ENCODE data around the gene RPL36A. TPM values are rescaled to one million over a fixed set of nuclear protein-coding genes. Genes with fewer than 3 reads are reported as not detected.

RPL36A gene
- total RNA-seq = 100 to 1,000 TPM in 1 of 2 donors, 10 to 100 TPM in 1; 62.9 to 148 TPM

- peak; percentile 89 for DNase-seq (ENCODE audit: low spot score)
- Mint-ChIP-seq H3K4me1 (ENCODE audit: low read depth in 2 of 2) (peaks cover 22 to 26% of the 10 kb centered on the region in 2 donors), H3K27ac (peak within 1 kb of the TSS; percentile 95 to 96), H3K9me3 (no peaks in the 10 kb centered on the region), H3K36me3 (peaks cover 30% of the 10 kb centered on the region), H3K27me3 (peaks cover 0 to 2% of the 10 kb centered on the region in 2 donors), H3K4me3 (peak within 1 kb of the TSS; percentile 95)
- ATAC-seq = peak; percentile 97 to 98
Measured at GRCh38 chrX:101390664-101391525, at the start of gene RPL36A. RPL36A (plus strand) TSS chrX:101391011; CDS start chrX:101391044, 33 bp downstream.

- Mint-ChIP-seq H3K4me3 (peak overlapping the region; percentile 85), H3K36me3 (no peaks in the 10 kb centered on the region), H3K4me1 (ENCODE audit: low read depth in 2 of 2) (peaks cover 4 to 6% of the 10 kb centered on the region in 2 donors), H3K9me3 (no peaks in the 10 kb centered on the region), H3K27me3 (no peaks in the 10 kb centered on the region), H3K27ac (peak overlapping the region; percentile 71 to 82)
- DNase-seq (ENCODE audit: low spot score) = no peak
- ATAC-seq = no peak
Measured at GRCh38 chrX:101347859-101348451, 42.9 kb upstream of the RPL36A start.

- DNase-seq (ENCODE audit: low spot score) = peak; percentile 82
- Mint-ChIP-seq H3K27me3 (no peaks in the 10 kb centered on the region), H3K4me3 (peak within 1 kb of the TSS; percentile 85), H3K36me3 (no peaks in the 10 kb centered on the region), H3K4me1 (ENCODE audit: low read depth in 2 of 2) (peaks cover 4 to 6% of the 10 kb centered on the region in 2 donors), H3K9me3 (no peaks in the 10 kb centered on the region), H3K27ac (peak within 1 kb of the TSS; percentile 71 to 82)
- ATAC-seq = peak; percentile 97 to 99
Measured at GRCh38 chrX:101348452-101349192, 42.2 kb upstream of the RPL36A start, which contains the start of gene TIMM8A. TIMM8A (minus strand) TSS chrX:101348742; CDS start chrX:101348664, 78 bp downstream.

- Mint-ChIP-seq H3K4me3 (peak overlapping the region; percentile 85), H3K27me3 (peaks cover 0 to 2% of the 10 kb centered on the region in 2 donors), H3K36me3 (no peaks in the 10 kb centered on the region), H3K4me1 (ENCODE audit: low read depth in 2 of 2) (peaks cover 4 to 6% of the 10 kb centered on the region in 2 donors), H3K27ac (peak overlapping the region; percentile 71 to 82), H3K9me3 (no peaks in the 10 kb centered on the region)
- no peak for DNase-seq (ENCODE audit: low spot score)
- ATAC-seq = no peak
Measured at GRCh38 chrX:101349193-101349562, 41.6 kb upstream of the RPL36A start.

GRCh38 chrX:101357166-101357795 is 33.5 kb upstream of the RPL36A start:
- Mint-ChIP-seq H3K27me3 (peaks cover 0 to 17% of the 10 kb centered on the region in 2 donors), H3K4me1 (ENCODE audit: low read depth in 2 of 2) (no peaks in the 10 kb centered on the region), H3K36me3 (no peaks in the 10 kb centered on the region), H3K27ac (no peak overlapping the region), H3K4me3 (no peak overlapping the region), H3K9me3 (no peaks in the 10 kb centered on the region)
- no peak for DNase-seq (ENCODE audit: low spot score)
- no peak for ATAC-seq

GRCh38 chrX:101359966-101360365 is 30.8 kb upstream of the RPL36A start:
- H3K36me3 Mint-ChIP-seq = no peaks in the 10 kb centered on the region
- peaks cover 0 to 15% of the 10 kb centered on the region in 2 donors for H3K27me3 Mint-ChIP-seq
- no peak overlapping the region for H3K4me3 Mint-ChIP-seq
- H3K9me3 Mint-ChIP-seq = no peaks in the 10 kb centered on the region
- ATAC-seq = no peak
- no peak for DNase-seq (ENCODE audit: low spot score)
- H3K4me1 Mint-ChIP-seq (ENCODE audit: low read depth in 2 of 2) = peaks cover 0 to 3% of the 10 kb centered on the region in 2 donors
- no peak overlapping the region for H3K27ac Mint-ChIP-seq

GRCh38 chrX:101360390-101360789 is 30.4 kb upstream of the RPL36A start:
- H3K4me3 Mint-ChIP-seq = no peak overlapping the region
- no peaks in the 10 kb centered on the region for H3K9me3 Mint-ChIP-seq
- no peaks in the 10 kb centered on the region for H3K36me3 Mint-ChIP-seq
- H3K4me1 Mint-ChIP-seq (ENCODE audit: low read depth in 2 of 2) = peaks cover 0 to 3% of the 10 kb centered on the region in 2 donors
- no peak for ATAC-seq
- H3K27me3 Mint-ChIP-seq = peaks cover 0 to 15% of the 10 kb centered on the region in 2 donors
- H3K27ac Mint-ChIP-seq = no peak overlapping the region
- DNase-seq (ENCODE audit: low spot score) = no peak

- no peaks in the 10 kb centered on the region for H3K9me3 Mint-ChIP-seq
- no peaks in the 10 kb centered on the region for H3K36me3 Mint-ChIP-seq
- ATAC-seq (no peak), DNase-seq (ENCODE audit: low spot score) (no peak)
- no peak overlapping the region for H3K4me3 Mint-ChIP-seq
- no peak overlapping the region for H3K27ac Mint-ChIP-seq
- H3K27me3 Mint-ChIP-seq = peaks cover 0 to 14% of the 10 kb centered on the region in 2 donors
- peaks cover 0 to 3% of the 10 kb centered on the region in 2 donors for H3K4me1 Mint-ChIP-seq (ENCODE audit: low read depth in 2 of 2)
Measured at GRCh38 chrX:101362116-101362515, 28.7 kb upstream of the RPL36A start.

- H3K4me3 Mint-ChIP-seq = no peak overlapping the region
Measured at GRCh38 chrX:101362757-101363156, 28.1 kb upstream of the RPL36A start.

GRCh38 chrX:101365301-101365795 is 25.5 kb upstream of the RPL36A start:
- Mint-ChIP-seq H3K9me3 (no peaks in the 10 kb centered on the region), H3K36me3 (no peaks in the 10 kb centered on the region), H3K27ac (no peak overlapping the region), H3K4me3 (no peak overlapping the region), H3K4me1 (ENCODE audit: low read depth in 2 of 2) (peaks cover 0 to 3% of the 10 kb centered on the region in 2 donors), H3K27me3 (peaks cover 6 to 13% of the 10 kb centered on the region in 2 donors)
- ATAC-seq (no peak), DNase-seq (ENCODE audit: low spot score) (no peak)

More at GRCh38 chrX:101362757-101363156, 28.1 kb upstream of the RPL36A start:
- ATAC-seq (no peak), DNase-seq (ENCODE audit: low spot score) (no peak)
- Mint-ChIP-seq H3K36me3 (no peaks in the 10 kb centered on the region), H3K27ac (no peak overlapping the region), H3K27me3 (peaks cover 0 to 14% of the 10 kb centered on the region in 2 donors), H3K9me3 (no peaks in the 10 kb centered on the region), H3K4me1 (ENCODE audit: low read depth in 2 of 2) (peaks cover 0 to 3% of the 10 kb centered on the region in 2 donors)

- Mint-ChIP-seq H3K4me1 (ENCODE audit: low read depth in 2 of 2) (no peaks in the 10 kb centered on the region), H3K36me3 (no peaks in the 10 kb centered on the region), H3K27ac (no peak overlapping the region), H3K9me3 (no peaks in the 10 kb centered on the region), H3K27me3 (peaks cover 6 to 10% of the 10 kb centered on the region in 2 donors), H3K4me3 (no peak overlapping the region)
- no peak for DNase-seq (ENCODE audit: low spot score)
- no peak for ATAC-seq
Measured at GRCh38 chrX:101368800-101369199, 22.0 kb upstream of the RPL36A start.

- Mint-ChIP-seq H3K4me3 (no peak overlapping the region), H3K9me3 (no peaks in the 10 kb centered on the region), H3K27me3 (peaks cover 10 to 11% of the 10 kb centered on the region in 2 donors), H3K36me3 (no peaks in the 10 kb centered on the region), H3K4me1 (ENCODE audit: low read depth in 2 of 2) (no peaks in the 10 kb centered on the region), H3K27ac (no peak overlapping the region)
- ATAC-seq = no peak
- DNase-seq (ENCODE audit: low spot score) = no peak
Measured at GRCh38 chrX:101369687-101370086, 21.1 kb upstream of the RPL36A start.

- DNase-seq (ENCODE audit: low spot score) (no peak), ATAC-seq (no peak)
- Mint-ChIP-seq H3K36me3 (no peaks in the 10 kb centered on the region), H3K9me3 (no peaks in the 10 kb centered on the region), H3K4me3 (no peak overlapping the region), H3K4me1 (ENCODE audit: low read depth in 2 of 2) (no peaks in the 10 kb centered on the region), H3K27me3 (peaks cover 16 to 17% of the 10 kb centered on the region in 2 donors), H3K27ac (no peak overlapping the region)
Measured at GRCh38 chrX:101370888-101371504, 19.8 kb upstream of the RPL36A start.
